ENCODE measurements around the gene SLC39A9. TPM values are rescaled to one million over a fixed set of nuclear protein-coding genes. Genes with fewer than 3 reads are reported as not detected.

The SLC39A9 gene
- total RNA-seq, 6 donors from 2014 or later, result 17.8 to 70.4 (median 54.0) TPM

DNA sequence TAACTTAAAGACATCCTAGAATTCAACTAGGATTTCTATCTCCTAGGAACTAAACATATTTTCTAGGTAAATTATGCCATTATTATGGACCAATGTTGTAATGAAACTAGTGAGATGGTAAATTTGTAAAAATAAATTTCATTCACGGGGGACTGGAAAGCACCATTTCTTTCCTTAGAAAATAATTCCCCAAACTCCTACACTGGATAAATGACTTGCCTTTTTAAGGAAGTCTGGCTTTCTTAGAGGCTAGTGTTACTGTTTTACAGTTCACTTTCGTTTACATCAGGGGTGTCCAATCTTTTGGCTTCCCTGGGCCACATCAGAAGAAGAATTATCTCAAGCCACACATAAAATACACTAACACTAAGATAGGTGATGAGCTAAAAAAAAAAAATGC is 3.3 kb downstream of the SLC39A9 start:
- Histone ChIP-seq H3K4me1 (peaks cover 33 to 46% (median 36%) of the 10 kb centered on the region in 4 donors), H3K27ac (no peak overlapping the region), H3K36me3 (no peaks in the 10 kb centered on the region), H3K4me3 (no peak overlapping the region), H3K27me3 (no peaks in the 10 kb centered on the region), H3K9me3 (no peaks in the 10 kb centered on the region)
- ATAC-seq (ENCODE audit: low FRiP score in 2 of 2) (no peak), DNase-seq (no peak)
- 78% methylated on average over 2 of the region's 2 CpGs for WGBS, 2 donors
- TF ChIP-seq, protein P1, sequence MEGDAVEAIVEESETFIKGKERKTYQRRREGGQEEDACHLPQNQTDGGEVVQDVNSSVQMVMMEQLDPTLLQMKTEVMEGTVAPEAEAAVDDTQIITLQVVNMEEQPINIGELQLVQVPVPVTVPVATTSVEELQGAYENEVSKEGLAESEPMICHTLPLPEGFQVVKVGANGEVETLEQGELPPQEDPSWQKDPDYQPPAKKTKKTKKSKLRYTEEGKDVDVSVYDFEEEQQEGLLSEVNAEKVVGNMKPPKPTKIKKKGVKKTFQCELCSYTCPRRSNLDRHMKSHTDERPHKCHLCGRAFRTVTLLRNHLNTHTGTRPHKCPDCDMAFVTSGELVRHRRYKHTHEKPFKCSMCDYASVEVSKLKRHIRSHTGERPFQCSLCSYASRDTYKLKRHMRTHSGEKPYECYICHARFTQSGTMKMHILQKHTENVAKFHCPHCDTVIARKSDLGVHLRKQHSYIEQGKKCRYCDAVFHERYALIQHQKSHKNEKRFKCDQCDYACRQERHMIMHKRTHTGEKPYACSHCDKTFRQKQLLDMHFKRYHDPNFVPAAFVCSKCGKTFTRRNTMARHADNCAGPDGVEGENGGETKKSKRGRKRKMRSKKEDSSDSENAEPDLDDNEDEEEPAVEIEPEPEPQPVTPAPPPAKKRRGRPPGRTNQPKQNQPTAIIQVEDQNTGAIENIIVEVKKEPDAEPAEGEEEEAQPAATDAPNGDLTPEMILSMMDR (IDR thresholded peaks at IDR 0.05), result no peak
- TF ChIP-seq POLR2A (IDR thresholded peaks at IDR 0.05) (no peak), EP300 (IDR thresholded peaks at IDR 0.05) (no peak), POLR2AphosphoS5 (IDR thresholded peaks at IDR 0.05) (no peak)

- Histone ChIP-seq H3K4me1 (peaks cover 23 to 29% (median 24%) of the 10 kb centered on the region in 4 donors), H3K4me3 (no peak overlapping the region), H3K27ac (no peak overlapping the region), H3K9me3 (no peaks in the 10 kb centered on the region), H3K36me3 (no peaks in the 10 kb centered on the region), H3K27me3 (no peaks in the 10 kb centered on the region)
- ATAC-seq (ENCODE audit: low FRiP score in 2 of 2), result no peak
- no peak for TF ChIP-seq EP300 (IDR thresholded peaks at IDR 0.05)
- TF ChIP-seq POLR2A (IDR thresholded peaks at IDR 0.05), result no peak
- no peak for TF ChIP-seq POLR2AphosphoS5 (IDR thresholded peaks at IDR 0.05)
- TF ChIP-seq, protein P1 (IDR thresholded peaks at IDR 0.05), result no peak
- WGBS, 2 donors, result 88 to 92% methylated on average over 3 of the region's 3 CpGs
- DNase-seq, result no peak
Observed at GRCh38 chr14:69404478-69404877, 6.0 kb downstream of the SLC39A9 start.

- no peaks in the 10 kb centered on the region for H3K27me3 ChIP-seq
- ATAC-seq (ENCODE audit: low FRiP score in 2 of 2) (no peak), DNase-seq (no peak)
- no peak for TF ChIP-seq POLR2AphosphoS5 (IDR thresholded peaks at IDR 0.05)
- no peak for TF ChIP-seq EP300 (IDR thresholded peaks at IDR 0.05)
- no peak for TF ChIP-seq POLR2A (IDR thresholded peaks at IDR 0.05)
- TF ChIP-seq, protein P1 (IDR thresholded peaks at IDR 0.05), result no peak
- H3K9me3 ChIP-seq, result no peaks in the 10 kb centered on the region
- H3K4me1 ChIP-seq, result peaks cover 19 to 25% (median 20%) of the 10 kb centered on the region in 4 donors
- WGBS, 2 donors, result 89% methylated on average over 5 of the region's 5 CpGs
- H3K36me3 ChIP-seq, result no peaks in the 10 kb centered on the region
- H3K4me3 ChIP-seq, result no peak overlapping the region
- no peak overlapping the region for H3K27ac ChIP-seq
Observed at GRCh38 chr14:69404883-69405282, 6.4 kb downstream of the SLC39A9 start.

GRCh38 chr14:69405762-69406161 is 7.3 kb downstream of the SLC39A9 start:
- no peak overlapping the region for H3K27ac ChIP-seq
- H3K27me3 ChIP-seq, result no peaks in the 10 kb centered on the region
- H3K4me3 ChIP-seq, result no peak overlapping the region
- DNase-seq (no peak), ATAC-seq (ENCODE audit: low FRiP score in 2 of 2) (no peak)
- peaks cover 11 to 17% (median 12%) of the 10 kb centered on the region in 4 donors for H3K4me1 ChIP-seq
- TF ChIP-seq, protein P1 (IDR thresholded peaks at IDR 0.05), result no peak
- TF ChIP-seq POLR2A (IDR thresholded peaks at IDR 0.05) (no peak), POLR2AphosphoS5 (IDR thresholded peaks at IDR 0.05) (no peak), EP300 (IDR thresholded peaks at IDR 0.05) (no peak)
- H3K36me3 ChIP-seq, result no peaks in the 10 kb centered on the region
- no peaks in the 10 kb centered on the region for H3K9me3 ChIP-seq

- no peaks in the 10 kb centered on the region for H3K36me3 ChIP-seq
- no peak overlapping the region for H3K4me3 ChIP-seq
- TF ChIP-seq, protein P1 (IDR thresholded peaks at IDR 0.05), result no peak
- TF ChIP-seq POLR2A (IDR thresholded peaks at IDR 0.05) (no peak), POLR2AphosphoS5 (IDR thresholded peaks at IDR 0.05) (no peak)
- H3K27ac ChIP-seq, result no peak overlapping the region
- no peak for ATAC-seq (ENCODE audit: low FRiP score in 2 of 2)
- no peaks in the 10 kb centered on the region for H3K9me3 ChIP-seq
- no peaks in the 10 kb centered on the region for H3K27me3 ChIP-seq
- no peaks in the 10 kb centered on the region for H3K4me1 ChIP-seq
- DNase-seq, result no peak
- 63 to 75% methylated on average over 2 of the region's 2 CpGs for WGBS, 2 donors
Observed at GRCh38 chr14:69408331-69408960, 10.0 kb downstream of the SLC39A9 start.
